Mesothelial cell of epicardium (in vitro differentiated cells): ENCODE results near the gene LDAH. TPM values are rescaled to one million over a fixed set of nuclear protein-coding genes. Genes with fewer than 3 reads are reported as not detected.

Experiments
- DNase-seq, 2 experiments: peaks; one replicate each; pipeline ENCODE4 v3.0.0; 2021; ENCODE audit warnings: low spot score in 2 of 2; ENCODE audit not compliant: unreplicated experiment in 2 of 2
- H3K27ac Mint-ChIP-seq: 2 replicates; pipeline ENCODE4 v1.8.0; 2021; ENCODE audit warnings: mixed read lengths
- H3K27me3 Mint-ChIP-seq: 2 replicates; pipeline ENCODE4 v1.8.0; 2021; ENCODE audit warnings: low read depth, mixed read lengths
- H3K36me3 Mint-ChIP-seq: 2 replicates; pipeline ENCODE4 v1.8.0; 2021; ENCODE audit warnings: mixed read lengths
- H3K4me1 Mint-ChIP-seq: 2 replicates; pipeline ENCODE4 v1.8.0; 2021; ENCODE audit warnings: mixed read lengths
- H3K4me3 Mint-ChIP-seq: 2 replicates; pipeline ENCODE4 v1.8.0; 2021; ENCODE audit warnings: mild to moderate bottlenecking, moderate library complexity, mixed read lengths
- H3K9me3 Mint-ChIP-seq: 2 replicates; pipeline ENCODE4 v1.8.0; 2021; ENCODE audit warnings: mixed read lengths
- CTCF ChIP-seq: fragments of 200-600 bp; sonication (generic); IDR thresholded peaks from one replicate; pipeline ENCODE4 v1.5.0; 2021; ENCODE audit warnings: antibody characterized with exemption; ENCODE audit not compliant: unreplicated experiment
- total RNA-seq: library from RNA; stranded (reverse); gene quantifications from 3 replicates; pipeline ENCODE4 v1.2.1, GENCODE V29; 2021

LDAH gene
- total RNA-seq, 1 donor from 2014 or later, result 28.9 TPM

DNA sequence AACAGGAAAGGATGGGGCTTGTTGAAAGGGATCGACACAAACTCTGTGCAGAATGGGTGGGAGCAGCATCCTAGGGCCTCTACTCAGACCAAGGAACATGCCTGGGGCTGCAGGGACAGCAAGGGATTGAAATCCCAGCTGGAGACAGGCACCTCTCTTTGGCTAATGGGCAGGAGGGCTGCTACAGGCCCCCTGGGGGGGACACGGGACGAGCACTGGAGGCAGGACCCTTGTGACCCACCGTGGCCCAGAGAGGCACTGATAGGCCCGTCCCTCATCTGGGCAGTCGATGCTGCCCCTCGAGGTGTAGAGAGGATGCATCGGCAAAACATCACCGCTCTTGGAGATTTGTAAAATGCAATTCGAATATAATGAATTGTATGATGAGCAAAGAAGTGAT, 177.1 kb downstream of the LDAH start:
- no peak for TF ChIP-seq CTCF
- peaks cover 8% of the 10 kb centered on the region for H3K4me1 Mint-ChIP-seq
- no peak overlapping the region for H3K27ac Mint-ChIP-seq
- no peaks in the 10 kb centered on the region for H3K27me3 Mint-ChIP-seq
- no peak overlapping the region for H3K4me3 Mint-ChIP-seq
- H3K36me3 Mint-ChIP-seq, result no peaks in the 10 kb centered on the region
- no peaks in the 10 kb centered on the region for H3K9me3 Mint-ChIP-seq
- DNase-seq, result no peak

DNA sequence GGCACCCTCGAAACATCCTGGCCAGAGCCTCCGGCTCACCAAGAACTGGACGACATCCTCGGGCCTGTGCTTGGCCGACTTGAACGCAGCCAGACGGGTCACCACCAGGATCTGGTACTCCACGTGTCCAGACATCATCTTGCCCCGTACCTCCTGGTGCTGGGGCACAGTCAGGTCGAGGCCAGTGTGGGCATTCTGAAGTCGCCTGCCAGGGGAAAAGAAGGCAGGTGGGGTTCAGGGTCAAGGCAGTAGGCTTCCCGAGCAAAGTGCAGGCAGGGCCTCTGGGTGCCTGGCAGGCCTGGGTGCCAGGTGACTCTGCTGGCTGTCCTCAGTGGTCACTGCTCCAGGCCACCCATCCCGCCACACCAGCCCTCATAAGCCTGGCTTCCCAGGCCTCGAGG, 177.6 kb downstream of the LDAH start:
- no peaks in the 10 kb centered on the region for H3K27me3 Mint-ChIP-seq
- H3K9me3 Mint-ChIP-seq, result no peaks in the 10 kb centered on the region
- H3K4me1 Mint-ChIP-seq, result peaks cover 6% of the 10 kb centered on the region
- H3K36me3 Mint-ChIP-seq, result no peaks in the 10 kb centered on the region
- H3K27ac Mint-ChIP-seq, result no peak overlapping the region
- no peak for DNase-seq
- TF ChIP-seq CTCF, result no peak
- H3K4me3 Mint-ChIP-seq, result no peak overlapping the region

GRCh38 chr2:20643826-20644225, 179.1 kb downstream of the LDAH start:
- Mint-ChIP-seq H3K4me1 (peaks cover 2% of the 10 kb centered on the region), H3K9me3 (no peaks in the 10 kb centered on the region), H3K36me3 (peaks cover 2% of the 10 kb centered on the region), H3K27me3 (no peaks in the 10 kb centered on the region), H3K27ac (no peak overlapping the region), H3K4me3 (no peak overlapping the region)
- DNase-seq, result no peak
- TF ChIP-seq CTCF, result no peak

GRCh38 chr2:20643060-20643459, 179.8 kb downstream of the LDAH start:
- H3K9me3 Mint-ChIP-seq, result no peaks in the 10 kb centered on the region
- no peaks in the 10 kb centered on the region for H3K27me3 Mint-ChIP-seq
- peaks cover 2% of the 10 kb centered on the region for H3K36me3 Mint-ChIP-seq
- H3K27ac Mint-ChIP-seq, result no peak overlapping the region
- no peak for DNase-seq
- no peak overlapping the region for H3K4me3 Mint-ChIP-seq
- peaks cover 2% of the 10 kb centered on the region for H3K4me1 Mint-ChIP-seq
- no peak for TF ChIP-seq CTCF

GRCh38 chr2:20642055-20642971, 180.6 kb downstream of the LDAH start:
- peak; percentile 93 for TF ChIP-seq CTCF
- no peak overlapping the region for H3K27ac Mint-ChIP-seq
- no peak overlapping the region for H3K4me3 Mint-ChIP-seq
- no peaks in the 10 kb centered on the region for H3K9me3 Mint-ChIP-seq
- H3K36me3 Mint-ChIP-seq, result peaks cover 7% of the 10 kb centered on the region
- no peaks in the 10 kb centered on the region for H3K27me3 Mint-ChIP-seq
- DNase-seq, result peak; percentile 60 to 83
- H3K4me1 Mint-ChIP-seq, result peaks cover 2% of the 10 kb centered on the region
